A673 (cell line): ENCODE data around the gene PPP6R2. TPM values are rescaled to one million over a fixed set of nuclear protein-coding genes. Genes with fewer than 3 reads are reported as not detected.

Experiments
- BruUV-seq: library from RNA; stranded (reverse); fragments of 400-500 nt; replicated peaks from 2 replicates; lab custom pipeline; 2021; lab: Mats Ljungman, UMichigan
- CTCF ChIA-PET: fragments of 300-600 bp; sonication (Branson Sonifier 250); formaldehyde crosslinking; loops from one replicate; lab custom pipeline; 2022; ENCODE audit warnings: antibody characterized with exemption; lab: Charles Lee
- POLR2A ChIA-PET: fragments of 300-600 bp; sonication (Branson Sonifier 250); formaldehyde crosslinking; loops from one replicate; lab custom pipeline; 2022; ENCODE audit warnings: antibody characterized with exemption; ENCODE audit not compliant: low non-redundant PET; lab: Charles Lee
- DNase-seq: peaks from one replicate; pipeline ENCODE4 v3.0.0-alpha.2; 2015; ENCODE audit warnings: low spot score
- H3K27ac ChIP-seq: fragments of 200-600 bp; sonication (generic); 2 replicates; pipeline ENCODE4 v1.5.1; 2016; ENCODE audit warnings: mixed run types, low read depth, mild to moderate bottlenecking, mixed read lengths, antibody characterized with exemption, low read length; ENCODE audit not compliant: poor library complexity, severe bottlenecking
- H3K27me3 ChIP-seq: fragments of 200-600 bp; sonication (generic); replicated peaks from 2 replicates; pipeline ENCODE4 v1.6.1; 2017; ENCODE audit warnings: mixed run types, low read depth, mild to moderate bottlenecking, mixed read lengths, antibody characterized with exemption, low read length; ENCODE audit not compliant: insufficient read depth, poor library complexity
- H3K36me3 ChIP-seq: fragments of 200-600 bp; sonication (generic); 2 replicates; pipeline ENCODE4 v1.6.1; 2016; ENCODE audit warnings: mixed run types, mild to moderate bottlenecking, mixed read lengths, antibody characterized with exemption, low read length; ENCODE audit not compliant: insufficient read depth, poor library complexity, severe bottlenecking
- H3K4me1 ChIP-seq: fragments of 200-600 bp; sonication (generic); 2 replicates; pipeline ENCODE4 v1.6.1; 2017; ENCODE audit warnings: mixed run types, mild to moderate bottlenecking, mixed read lengths, antibody characterized with exemption, low read length; ENCODE audit not compliant: insufficient read depth, poor library complexity, severe bottlenecking
- H3K4me3 ChIP-seq: fragments of 200-600 bp; sonication (generic); 2 replicates; pipeline ENCODE4 v1.5.1; 2016; ENCODE audit warnings: low read depth, mixed run types, mild to moderate bottlenecking, mixed read lengths, low read length; ENCODE audit not compliant: poor library complexity, severe bottlenecking
- H3K9me3 ChIP-seq: fragments of 200-600 bp; sonication (generic); 2 replicates; pipeline ENCODE4 v1.6.1; 2016; ENCODE audit warnings: mixed run types, low read depth, mild to moderate bottlenecking, mixed read lengths, antibody characterized with exemption, low read length; ENCODE audit not compliant: poor library complexity, severe bottlenecking
- CTCF ChIP-seq: fragments of 300-800, 200-600 bp; sonication (generic); conservative IDR thresholded peaks from 2 replicates; pipeline ENCODE4 v1.5.1; 2017; ENCODE audit warnings: low read depth, mild to moderate bottlenecking, antibody characterized with exemption, low read length, moderate library complexity, mixed read lengths
- EZH2 ChIP-seq: fragments of 200-600 bp; sonication (generic); IDR thresholded peaks from 2 replicates; pipeline ENCODE4 v1.6.1; 2017; ENCODE audit warnings: borderline replicate concordance, low read depth, mild to moderate bottlenecking, mixed read lengths, antibody characterized with exemption, low read length; ENCODE audit not compliant: poor library complexity, severe bottlenecking
- intact Hi-C: fragments of 100-400 bp; cut with micrococcal nuclease; formaldehyde crosslinking; loops from one replicate; pipeline ENCODE4 v1.10.0; 2022; ENCODE audit not compliant: unreplicated experiment
- total RNA-seq: library from RNA; stranded (reverse); gene quantifications from 2 replicates; pipeline ENCODE4 v1.2.3, GENCODE V29; 2021

Gene PPP6R2
- total RNA-seq, 1 experiment from 2014 or later: 64.6 TPM

GRCh38 chr22:50314081-50314454 lies 29.1 kb upstream of the PPP6R2 start:
- Histone ChIP-seq H3K27ac (no peak overlapping the region), H3K4me1 (peaks cover under 1% of the 10 kb centered on the region), H3K9me3 (no peaks in the 10 kb centered on the region), H3K4me3 (no peak overlapping the region), H3K27me3 (no peaks in the 10 kb centered on the region), H3K36me3 (no peaks in the 10 kb centered on the region)
- DNase-seq: no peak
- POLR2A ChIA-PET: no interaction called here
- BruUV-seq: no TSS peak
- CTCF ChIA-PET: no interaction called here
- intact Hi-C loops: no loop called here
- TF ChIP-seq CTCF: no peak

GRCh38 chr22:50314455-50315288 lies 28.5 kb upstream of the PPP6R2 start:
- intact Hi-C loops: no loop called here
- H3K9me3 ChIP-seq: no peaks in the 10 kb centered on the region
- H3K27ac ChIP-seq: no peak overlapping the region
- no peak for DNase-seq
- TF ChIP-seq CTCF (no peak), EZH2 (no peak)
- H3K4me1 ChIP-seq: no peaks in the 10 kb centered on the region
- CTCF ChIA-PET: no interaction called here
- POLR2A ChIA-PET: interaction anchor here (0.5 kb wide), 1 partner anchor 116 kb away, joined by 4 read pairs; no protein-coding TSS in a partner anchor
- H3K4me3 ChIP-seq: no peak overlapping the region
- no peaks in the 10 kb centered on the region for H3K27me3 ChIP-seq
- BruUV-seq: no TSS peak
- H3K36me3 ChIP-seq: no peaks in the 10 kb centered on the region

- ChIA-PET CTCF (no interaction called here), POLR2A (interaction anchor here (0.5 kb wide), 1 partner anchor 117 kb away, joined by 4 read pairs; no protein-coding TSS in a partner anchor)
- no peak for DNase-seq
Measured at GRCh38 chr22:50315289-50316113, 27.6 kb upstream of the PPP6R2 start.

More at GRCh38 chr22:50315289-50316113, 27.6 kb upstream of the PPP6R2 start:
- BruUV-seq: no TSS peak
- no peak overlapping the region for H3K4me3 ChIP-seq
- H3K27me3 ChIP-seq: no peaks in the 10 kb centered on the region
- H3K4me1 ChIP-seq: no peaks in the 10 kb centered on the region
- no peaks in the 10 kb centered on the region for H3K9me3 ChIP-seq
- intact Hi-C loops: no loop called here
- TF ChIP-seq EZH2: no peak
- TF ChIP-seq CTCF: no peak
- no peak overlapping the region for H3K27ac ChIP-seq
- H3K36me3 ChIP-seq: no peaks in the 10 kb centered on the region
